ENCODE results near the gene PTPRZ1. TPM values are rescaled to one million over a fixed set of nuclear protein-coding genes. Genes with fewer than 3 reads are reported as not detected.

Gene PTPRZ1
- polyA plus RNA-seq, 1 of the 3 experiments (the other 2 are of a cell fraction): not detected

DNA sequence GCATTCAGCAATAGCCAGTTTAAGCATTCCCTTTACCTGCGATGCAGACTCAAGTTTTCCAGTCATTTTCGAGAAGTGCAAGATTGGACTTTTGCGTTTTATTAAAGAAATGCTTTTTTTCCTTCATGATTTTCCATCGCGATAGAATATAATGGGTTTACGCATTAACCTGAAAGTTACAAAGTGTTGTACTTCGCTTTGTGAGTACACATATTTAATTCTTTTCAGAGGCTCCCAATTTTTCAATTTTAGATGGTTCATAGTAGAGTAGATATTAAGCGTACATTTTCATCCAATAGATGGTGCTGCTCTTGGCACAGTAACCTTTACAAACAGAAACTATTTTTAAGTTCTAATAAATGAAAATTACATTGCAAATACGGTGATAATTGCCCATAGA lies 1.3 kb downstream of the PTPRZ1 start:
- Histone ChIP-seq H2AFZ (ENCODE audit: low read depth) (no peak overlapping the region), H3K4me3 (ENCODE audit: low read depth in 2 of 2, low read length in 1 of 2) (peak overlapping the region in 1 of 2 experiments; percentile 56; a peak in 1 of 4 replicates), H3K9me3 (no peaks in the 10 kb centered on the region), H3K9me2 (no peaks in the 10 kb centered on the region), H3K4me1 (ENCODE audit: control insufficient read depth in 1 of 2, insufficient read depth in 2 of 2, low read depth in 1 of 2, low read length in 1 of 2) (peaks cover 0 to 3% of the 10 kb centered on the region in 2 experiments; a peak in 1 of 4 replicates), H3K27ac (ENCODE audit: low read depth in 2 of 2, low read length in 1 of 2) (no peak overlapping the region), H3K36me3 (replicated peaks in 1 of 2; ENCODE audit: control insufficient read depth in 1 of 2, insufficient read depth in 2 of 2, low read length in 1 of 2) (no peaks in the 10 kb centered on the region), H3K79me2 (ENCODE audit: insufficient read depth) (no peaks in the 10 kb centered on the region), H3K4me2 (peak overlapping the region; percentile 82), H4K20me1 (ENCODE audit: insufficient read depth) (no peaks in the 10 kb centered on the region), H3F3A (replicated peaks; ENCODE audit: insufficient read depth) (no peaks in the 10 kb centered on the region), H3K27me3 (ENCODE audit: insufficient read depth) (peaks cover 26% of the 10 kb centered on the region), H3K9ac (no peak overlapping the region)
- no peak for DNase-seq
- 8% methylated on average over 9 of the region's 9 CpGs for WGBS (ENCODE audit: low lambda C conversion rate)
- no peak for TF ChIP-seq RAD21 (IDR thresholded peaks at IDR 0.05; ENCODE audit: low read length)
- TF ChIP-seq, protein P1, sequence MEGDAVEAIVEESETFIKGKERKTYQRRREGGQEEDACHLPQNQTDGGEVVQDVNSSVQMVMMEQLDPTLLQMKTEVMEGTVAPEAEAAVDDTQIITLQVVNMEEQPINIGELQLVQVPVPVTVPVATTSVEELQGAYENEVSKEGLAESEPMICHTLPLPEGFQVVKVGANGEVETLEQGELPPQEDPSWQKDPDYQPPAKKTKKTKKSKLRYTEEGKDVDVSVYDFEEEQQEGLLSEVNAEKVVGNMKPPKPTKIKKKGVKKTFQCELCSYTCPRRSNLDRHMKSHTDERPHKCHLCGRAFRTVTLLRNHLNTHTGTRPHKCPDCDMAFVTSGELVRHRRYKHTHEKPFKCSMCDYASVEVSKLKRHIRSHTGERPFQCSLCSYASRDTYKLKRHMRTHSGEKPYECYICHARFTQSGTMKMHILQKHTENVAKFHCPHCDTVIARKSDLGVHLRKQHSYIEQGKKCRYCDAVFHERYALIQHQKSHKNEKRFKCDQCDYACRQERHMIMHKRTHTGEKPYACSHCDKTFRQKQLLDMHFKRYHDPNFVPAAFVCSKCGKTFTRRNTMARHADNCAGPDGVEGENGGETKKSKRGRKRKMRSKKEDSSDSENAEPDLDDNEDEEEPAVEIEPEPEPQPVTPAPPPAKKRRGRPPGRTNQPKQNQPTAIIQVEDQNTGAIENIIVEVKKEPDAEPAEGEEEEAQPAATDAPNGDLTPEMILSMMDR (IDR thresholded peaks at IDR 0.05): 0 out of 2 replicates have a peak, but pooled peaks have one; percentile 19
- TF ChIP-seq, protein P2, sequence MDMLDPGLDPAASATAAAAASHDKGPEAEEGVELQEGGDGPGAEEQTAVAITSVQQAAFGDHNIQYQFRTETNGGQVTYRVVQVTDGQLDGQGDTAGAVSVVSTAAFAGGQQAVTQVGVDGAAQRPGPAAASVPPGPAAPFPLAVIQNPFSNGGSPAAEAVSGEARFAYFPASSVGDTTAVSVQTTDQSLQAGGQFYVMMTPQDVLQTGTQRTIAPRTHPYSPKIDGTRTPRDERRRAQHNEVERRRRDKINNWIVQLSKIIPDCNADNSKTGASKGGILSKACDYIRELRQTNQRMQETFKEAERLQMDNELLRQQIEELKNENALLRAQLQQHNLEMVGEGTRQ (IDR thresholded peaks at IDR 0.05; ENCODE audit: borderline replicate concordance, low read depth, low read length): no peak
- POLR2A ChIA-PET: no interaction called here
- CTCF ChIA-PET: interaction anchor here (1.3 kb wide), 1 partner anchor 219 kb away, joined by 5 read pairs; no protein-coding TSS in a partner anchor

DNA sequence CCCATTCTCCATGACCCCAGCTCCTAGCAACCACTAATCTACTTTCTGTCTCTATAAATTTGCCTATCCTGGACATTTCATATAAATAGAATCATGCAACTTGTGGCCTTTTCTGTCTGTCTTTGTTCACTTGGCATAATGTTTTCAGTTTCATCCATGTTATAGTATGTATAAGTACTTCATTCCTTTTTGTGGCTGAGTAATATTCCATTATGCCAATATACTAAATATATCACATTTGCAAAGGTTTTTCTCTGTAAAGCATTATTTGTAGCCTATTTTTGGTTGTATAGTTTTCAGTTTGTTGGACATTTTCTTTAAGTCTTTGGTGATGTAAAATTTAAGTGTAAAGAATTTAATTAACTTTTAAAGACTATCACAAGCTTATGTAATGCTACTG lies 2.2 kb downstream of the PTPRZ1 start:
- ChIA-PET CTCF (interaction anchor here (0.7 kb wide), 1 partner anchor 20 kb away, joined by 4 read pairs; no protein-coding TSS in a partner anchor), POLR2A (no interaction called here)
- Histone ChIP-seq H3K9me3 (no peaks in the 10 kb centered on the region), H3K27ac (ENCODE audit: low read depth in 2 of 2, low read length in 1 of 2) (no peak overlapping the region), H3K4me3 (ENCODE audit: low read depth in 2 of 2, low read length in 1 of 2) (no peak overlapping the region), H3K9ac (no peak overlapping the region), H3F3A (replicated peaks; ENCODE audit: insufficient read depth) (no peaks in the 10 kb centered on the region), H4K20me1 (ENCODE audit: insufficient read depth) (no peaks in the 10 kb centered on the region), H3K4me1 (ENCODE audit: control insufficient read depth in 1 of 2, insufficient read depth in 2 of 2, low read depth in 1 of 2, low read length in 1 of 2) (peaks cover 0 to 3% of the 10 kb centered on the region in 2 experiments; a peak in 1 of 4 replicates), H2AFZ (ENCODE audit: low read depth) (no peak overlapping the region), H3K9me2 (no peaks in the 10 kb centered on the region), H3K27me3 (ENCODE audit: insufficient read depth) (peaks cover 26% of the 10 kb centered on the region), H3K4me2 (no peak overlapping the region), H3K36me3 (replicated peaks in 1 of 2; ENCODE audit: control insufficient read depth in 1 of 2, insufficient read depth in 2 of 2, low read length in 1 of 2) (no peaks in the 10 kb centered on the region), H3K79me2 (ENCODE audit: insufficient read depth) (no peaks in the 10 kb centered on the region)
- TF ChIP-seq YY1 (IDR thresholded peaks at IDR 0.05; ENCODE audit: low read depth) (no peak), TEAD4 (IDR thresholded peaks at IDR 0.05; ENCODE audit: borderline replicate concordance, insufficient read depth) (no peak), TCF12 (IDR thresholded peaks at IDR 0.05) (no peak), POLR2AphosphoS5 (IDR thresholded peaks at IDR 0.05; ENCODE audit: low read depth, low read length) (no peak)
- TF ChIP-seq, protein P3, sequence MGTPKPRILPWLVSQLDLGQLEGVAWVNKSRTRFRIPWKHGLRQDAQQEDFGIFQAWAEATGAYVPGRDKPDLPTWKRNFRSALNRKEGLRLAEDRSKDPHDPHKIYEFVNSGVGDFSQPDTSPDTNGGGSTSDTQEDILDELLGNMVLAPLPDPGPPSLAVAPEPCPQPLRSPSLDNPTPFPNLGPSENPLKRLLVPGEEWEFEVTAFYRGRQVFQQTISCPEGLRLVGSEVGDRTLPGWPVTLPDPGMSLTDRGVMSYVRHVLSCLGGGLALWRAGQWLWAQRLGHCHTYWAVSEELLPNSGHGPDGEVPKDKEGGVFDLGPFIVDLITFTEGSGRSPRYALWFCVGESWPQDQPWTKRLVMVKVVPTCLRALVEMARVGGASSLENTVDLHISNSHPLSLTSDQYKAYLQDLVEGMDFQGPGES (IDR thresholded peaks at IDR 0.05; ENCODE audit: low read depth, low read length): no peak
- TF ChIP-seq, protein P1 (IDR thresholded peaks at IDR 0.05): no peak
- TF ChIP-seq, protein P4, sequence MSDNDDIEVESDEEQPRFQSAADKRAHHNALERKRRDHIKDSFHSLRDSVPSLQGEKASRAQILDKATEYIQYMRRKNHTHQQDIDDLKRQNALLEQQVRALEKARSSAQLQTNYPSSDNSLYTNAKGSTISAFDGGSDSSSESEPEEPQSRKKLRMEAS (IDR thresholded peaks at IDR 0.05; ENCODE audit: low read depth): no peak
- TF ChIP-seq, protein P5, sequence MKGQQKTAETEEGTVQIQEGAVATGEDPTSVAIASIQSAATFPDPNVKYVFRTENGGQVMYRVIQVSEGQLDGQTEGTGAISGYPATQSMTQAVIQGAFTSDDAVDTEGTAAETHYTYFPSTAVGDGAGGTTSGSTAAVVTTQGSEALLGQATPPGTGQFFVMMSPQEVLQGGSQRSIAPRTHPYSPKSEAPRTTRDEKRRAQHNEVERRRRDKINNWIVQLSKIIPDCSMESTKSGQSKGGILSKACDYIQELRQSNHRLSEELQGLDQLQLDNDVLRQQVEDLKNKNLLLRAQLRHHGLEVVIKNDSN (IDR thresholded peaks at IDR 0.05; ENCODE audit: borderline replicate concordance, low read depth): no peak
- no peak for DNase-seq
